Measurements from ENCODE around the gene FBXW8.
A peak's percentile ranks its signal among the peaks of the same experiment; 100 is the strongest.

Gene FBXW8

GRCh38 chr12:116910645-116911451 lies at the start of gene FBXW8:
TSS of gene FBXW8 (plus strand) at chr12:116910950. CDS start at chr12:116911038, 88 bp downstream.
- DNase-seq (ENCODE audit: low spot score), result peak; percentile 66

GRCh38 chr12:116861320-116861719 lies 49.4 kb upstream of the FBXW8 start:
- DNase-seq (ENCODE audit: low spot score), result no peak

GRCh38 chr12:116862167-116862566 lies 48.6 kb upstream of the FBXW8 start:
- no peak for DNase-seq (ENCODE audit: low spot score)

- peak; percentile 44 for DNase-seq (ENCODE audit: low spot score)
Observed at GRCh38 chr12:116863275-116863767, 47.4 kb upstream of the FBXW8 start.

- no peak for DNase-seq (ENCODE audit: low spot score)
Observed at GRCh38 chr12:116864371-116865160, 46.2 kb upstream of the FBXW8 start.

GRCh38 chr12:116867523-116867922 lies 43.2 kb upstream of the FBXW8 start:
- no peak for DNase-seq (ENCODE audit: low spot score)

GRCh38 chr12:116870306-116870705 lies 40.4 kb upstream of the FBXW8 start:
- no peak for DNase-seq (ENCODE audit: low spot score)

- DNase-seq (ENCODE audit: low spot score), result no peak
Observed at GRCh38 chr12:116874324-116874995, 36.3 kb upstream of the FBXW8 start.

- DNase-seq (ENCODE audit: low spot score), result no peak
Observed at GRCh38 chr12:116876151-116876869, 34.4 kb upstream of the FBXW8 start.

GRCh38 chr12:116878567-116879508 lies 31.9 kb upstream of the FBXW8 start:
- DNase-seq (ENCODE audit: low spot score), result no peak

- DNase-seq (ENCODE audit: low spot score), result no peak
Observed at GRCh38 chr12:116879509-116880212, 31.1 kb upstream of the FBXW8 start.

- no peak for DNase-seq (ENCODE audit: low spot score)
Observed at GRCh38 chr12:116880213-116880816, 30.4 kb upstream of the FBXW8 start.

GRCh38 chr12:116880817-116881324 lies 29.9 kb upstream of the FBXW8 start:
- DNase-seq (ENCODE audit: low spot score), result peak; percentile 59

GRCh38 chr12:116881325-116881876 lies 29.3 kb upstream of the FBXW8 start, which contains the start of gene HRK:
TSS of gene HRK (minus strand) at chr12:116881441. CDS start at chr12:116881307, 134 bp downstream.
- DNase-seq (ENCODE audit: low spot score), result peak; percentile 49

- no peak for DNase-seq (ENCODE audit: low spot score)
Observed at GRCh38 chr12:116881877-116882507, 28.8 kb upstream of the FBXW8 start.

- no peak for DNase-seq (ENCODE audit: low spot score)
Observed at GRCh38 chr12:116882742-116883141, 28.0 kb upstream of the FBXW8 start.

- no peak for DNase-seq (ENCODE audit: low spot score)
Observed at GRCh38 chr12:116884871-116885270, 25.9 kb upstream of the FBXW8 start.

- no peak for DNase-seq (ENCODE audit: low spot score)
Observed at GRCh38 chr12:116885491-116885890, 25.3 kb upstream of the FBXW8 start.
